ENCODE data around the gene KRTCAP3.
A peak's percentile ranks its signal among the peaks of the same experiment; 100 is the strongest.
"Not testable (repeated sequence)": the region's sequence is repeated elsewhere in the genome, so short reads cannot be mapped to it uniquely, and the experiment has no call there.

Gene KRTCAP3

GRCh38 chr2:27441958-27442919, at the start of gene KRTCAP3:
KRTCAP3 (plus strand) TSS chr2:27442381; CDS start chr2:27442413, 32 bp downstream.
- DNase-seq = peak; percentile 73

- no peak for DNase-seq
These were observed 49.0 kb upstream of the KRTCAP3 start for GRCh38 chr2:27393225-27393624.

GRCh38 chr2:27398962-27399361, 43.2 kb upstream of the KRTCAP3 start:
- DNase-seq = no peak

- no peak for DNase-seq
These were observed 41.6 kb upstream of the KRTCAP3 start for GRCh38 chr2:27400348-27401135.

GRCh38 chr2:27407798-27408491, 34.2 kb upstream of the KRTCAP3 start:
- no peak for DNase-seq

GRCh38 chr2:27408601-27409320, 33.4 kb upstream of the KRTCAP3 start:
- no peak for DNase-seq

GRCh38 chr2:27409321-27410073, 32.7 kb upstream of the KRTCAP3 start, which contains the start of gene PPM1G:
PPM1G (minus strand) TSS chr2:27409591; CDS start chr2:27409422, 169 bp downstream.
- peak; percentile 98 for DNase-seq

- DNase-seq = no peak
These were observed 29.6 kb upstream of the KRTCAP3 start for GRCh38 chr2:27412419-27413152.

- DNase-seq = no peak
These were observed 26.0 kb upstream of the KRTCAP3 start for GRCh38 chr2:27416151-27416550.

GRCh38 chr2:27420996-27421395, 21.2 kb upstream of the KRTCAP3 start:
- no peak for DNase-seq

GRCh38 chr2:27421660-27422250, 20.4 kb upstream of the KRTCAP3 start:
- DNase-seq = no peak

- no peak for DNase-seq
These were observed 19.2 kb upstream of the KRTCAP3 start for GRCh38 chr2:27422958-27423357.

GRCh38 chr2:27425039-27425438, 17.1 kb upstream of the KRTCAP3 start:
- DNase-seq = not testable (repeated sequence)

- no peak for DNase-seq
These were observed 14.3 kb upstream of the KRTCAP3 start for GRCh38 chr2:27427863-27428212.

GRCh38 chr2:27428213-27428977, 13.8 kb upstream of the KRTCAP3 start, which contains the start of gene NRBP1:
NRBP1 (plus strand) TSS chr2:27428631; CDS start chr2:27433274, 4,643 bp downstream.
- peak; percentile 95 for DNase-seq

GRCh38 chr2:27428978-27429541, 13.1 kb upstream of the KRTCAP3 start:
- DNase-seq = peak; percentile 80

GRCh38 chr2:27431395-27431794, 10.8 kb upstream of the KRTCAP3 start:
- DNase-seq = peak; percentile 41

- DNase-seq = no peak
These were observed 6.6 kb upstream of the KRTCAP3 start for GRCh38 chr2:27435628-27436027.

All from CD4-positive, alpha-beta T cell treated with Interleukin-17A for 4 hours (primary cell).